ENCODE measurements around the gene ABI3BP.

DNA sequence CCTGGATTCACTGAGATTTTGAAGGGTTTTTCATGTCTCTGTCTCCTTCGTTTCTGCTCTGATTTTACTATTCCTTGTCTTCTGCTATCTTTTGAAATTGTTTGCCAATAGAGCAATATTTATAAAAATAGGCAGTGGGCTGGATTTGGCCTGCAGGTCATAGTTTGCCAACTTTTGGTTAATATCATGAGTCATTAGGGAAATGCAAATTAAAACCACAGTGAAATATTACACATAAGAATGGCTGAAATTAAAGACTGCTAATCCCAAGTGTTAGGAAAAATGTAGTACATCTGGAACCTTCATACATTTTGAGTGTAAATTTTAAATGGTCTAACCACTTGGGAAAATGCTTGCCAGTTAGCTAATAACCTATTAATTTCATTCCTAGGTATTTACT, 56.3 kb downstream of the ABI3BP start:
- TF ChIP-seq, protein P1, sequence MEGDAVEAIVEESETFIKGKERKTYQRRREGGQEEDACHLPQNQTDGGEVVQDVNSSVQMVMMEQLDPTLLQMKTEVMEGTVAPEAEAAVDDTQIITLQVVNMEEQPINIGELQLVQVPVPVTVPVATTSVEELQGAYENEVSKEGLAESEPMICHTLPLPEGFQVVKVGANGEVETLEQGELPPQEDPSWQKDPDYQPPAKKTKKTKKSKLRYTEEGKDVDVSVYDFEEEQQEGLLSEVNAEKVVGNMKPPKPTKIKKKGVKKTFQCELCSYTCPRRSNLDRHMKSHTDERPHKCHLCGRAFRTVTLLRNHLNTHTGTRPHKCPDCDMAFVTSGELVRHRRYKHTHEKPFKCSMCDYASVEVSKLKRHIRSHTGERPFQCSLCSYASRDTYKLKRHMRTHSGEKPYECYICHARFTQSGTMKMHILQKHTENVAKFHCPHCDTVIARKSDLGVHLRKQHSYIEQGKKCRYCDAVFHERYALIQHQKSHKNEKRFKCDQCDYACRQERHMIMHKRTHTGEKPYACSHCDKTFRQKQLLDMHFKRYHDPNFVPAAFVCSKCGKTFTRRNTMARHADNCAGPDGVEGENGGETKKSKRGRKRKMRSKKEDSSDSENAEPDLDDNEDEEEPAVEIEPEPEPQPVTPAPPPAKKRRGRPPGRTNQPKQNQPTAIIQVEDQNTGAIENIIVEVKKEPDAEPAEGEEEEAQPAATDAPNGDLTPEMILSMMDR (IDR thresholded peaks at IDR 0.05; ENCODE audit: low read depth, low read length, missing input control) = no peak
- TF ChIP-seq FOXA1 (IDR thresholded peaks at IDR 0.05) = no peak
- no peak for TF ChIP-seq HNF4G (IDR thresholded peaks at IDR 0.05)
- TF ChIP-seq RAD21 (IDR thresholded peaks at IDR 0.05) = no peak
- TF ChIP-seq, protein P2, sequence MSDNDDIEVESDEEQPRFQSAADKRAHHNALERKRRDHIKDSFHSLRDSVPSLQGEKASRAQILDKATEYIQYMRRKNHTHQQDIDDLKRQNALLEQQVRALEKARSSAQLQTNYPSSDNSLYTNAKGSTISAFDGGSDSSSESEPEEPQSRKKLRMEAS (IDR thresholded peaks at IDR 0.05) = no peak
- no peak for TF ChIP-seq SP1 (IDR thresholded peaks at IDR 0.05)
- TF ChIP-seq GABPA (IDR thresholded peaks at IDR 0.05 in 1 of 2, conservative IDR thresholded peaks at IDR 0.05 in 1 of 2) = no peak
- TF ChIP-seq RXRA (IDR thresholded peaks at IDR 0.05) = no peak
- TF ChIP-seq YY1 (IDR thresholded peaks at IDR 0.05) = no peak
